GM18502 (cell line): ENCODE data around the gene MDM2.

Experiments used
- ATAC-seq: cut with Tn5 transposase; IDR thresholded peaks from one replicate; pipeline ENCODE4 v1.9.1; 2021; ENCODE audit warnings: mild to moderate bottlenecking; ENCODE audit not compliant: unreplicated experiment, poor library complexity

Gene MDM2

GRCh38 chr12:68844788-68845695 is 37.1 kb downstream of the MDM2 start:
- ATAC-seq: no peak

DNA sequence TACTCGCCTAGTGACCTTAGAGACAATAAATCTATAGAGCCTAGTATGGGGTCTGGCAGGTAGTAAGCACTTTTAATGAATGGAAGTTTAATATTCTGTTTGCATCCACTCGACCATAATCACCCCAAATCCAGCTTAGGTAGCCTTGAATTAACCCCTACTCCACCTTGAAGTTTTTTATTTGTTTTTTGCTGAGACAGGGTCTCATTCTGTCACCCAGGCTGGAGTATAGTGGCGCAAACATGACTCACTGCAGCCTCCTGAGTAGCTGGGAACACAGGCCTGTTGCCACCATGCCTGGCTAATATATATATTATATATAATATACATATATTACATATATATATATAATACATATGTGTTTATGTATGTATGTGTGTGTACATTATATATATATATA is 38.8 kb downstream of the MDM2 start:
- no peak for ATAC-seq

DNA sequence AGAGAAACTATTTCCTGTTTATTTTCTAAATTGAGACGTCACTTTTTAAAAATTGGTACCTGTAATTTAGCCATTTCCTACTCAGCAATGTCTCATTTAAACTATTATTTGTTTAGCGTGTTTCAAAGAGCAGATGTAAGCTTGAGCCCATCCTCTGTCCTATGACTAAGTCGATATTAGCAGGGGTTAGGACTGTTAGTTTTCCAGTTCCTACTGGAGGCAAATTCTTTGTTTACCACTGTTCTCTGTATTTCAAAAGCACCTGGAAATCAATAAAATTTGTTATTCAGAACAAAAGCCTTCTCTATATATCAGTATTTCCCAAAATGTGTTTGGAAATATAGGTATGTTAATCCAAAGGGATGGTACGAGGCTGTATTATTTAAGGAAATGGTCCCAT is 42.4 kb downstream of the MDM2 start:
- ATAC-seq: no peak

DNA sequence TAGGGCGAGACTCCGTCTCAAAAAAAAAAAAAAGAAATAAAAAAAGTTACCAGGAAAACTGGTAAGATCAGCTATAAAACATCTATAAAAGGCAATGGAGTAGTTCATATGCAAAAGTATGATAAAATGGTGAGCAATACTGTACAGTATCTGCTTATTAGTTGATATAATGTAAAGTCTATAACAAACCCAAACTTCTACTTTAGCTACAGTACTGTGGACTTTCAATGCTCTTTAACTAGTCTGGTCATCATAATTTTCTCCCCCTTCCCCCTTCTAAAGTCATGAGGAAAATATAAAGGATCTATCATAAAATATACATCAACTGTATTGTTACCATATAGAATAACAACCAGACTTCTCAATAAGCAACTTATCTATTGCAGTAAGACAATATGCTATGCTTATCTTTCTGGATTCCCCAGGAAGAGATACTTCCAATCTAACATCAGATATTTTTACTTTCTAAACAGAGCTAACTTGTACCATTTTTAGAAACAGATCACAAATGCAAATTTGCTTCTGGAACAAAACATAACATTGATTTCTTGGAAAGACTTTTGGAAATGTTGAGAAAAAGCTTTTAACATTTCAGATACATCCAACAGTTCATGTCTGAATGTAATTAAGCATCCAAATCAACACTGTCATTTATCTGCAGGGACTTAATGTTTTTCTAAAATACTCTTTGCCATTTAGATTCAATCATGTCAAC is 43.8 kb downstream of the MDM2 start:
- no peak for ATAC-seq

DNA sequence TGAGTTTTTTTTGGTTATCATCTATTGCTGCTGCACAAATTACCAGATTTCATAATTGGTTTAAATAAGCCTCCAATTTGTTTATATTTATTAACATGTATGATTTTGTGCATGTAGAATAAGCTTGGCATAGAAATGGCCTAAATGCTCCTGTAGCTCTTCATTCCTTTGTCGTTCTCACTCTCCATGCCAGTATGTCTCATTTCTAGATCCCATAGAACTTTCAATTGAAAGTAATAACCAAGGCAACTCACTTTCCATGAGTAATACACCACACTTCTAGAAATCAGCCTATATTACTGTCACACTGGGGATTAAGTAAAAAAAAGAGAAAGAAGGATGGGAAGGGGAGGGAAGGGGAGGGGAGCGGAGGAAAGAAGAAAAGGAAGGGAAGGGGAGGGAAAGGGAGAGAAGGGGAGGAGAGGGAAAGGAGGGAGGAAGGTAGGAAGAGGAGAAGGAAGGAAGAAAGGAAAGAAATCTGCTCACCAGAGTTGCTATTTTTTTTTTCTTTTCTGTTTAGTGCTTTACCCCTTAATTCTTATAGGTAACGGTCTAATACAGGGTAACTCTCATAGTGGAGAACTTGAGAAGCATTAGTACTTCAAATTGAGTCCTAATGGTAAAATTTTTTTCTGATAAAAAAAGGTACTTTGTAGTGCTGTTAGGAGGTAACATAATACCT is 45.6 kb downstream of the MDM2 start:
- no peak for ATAC-seq

GRCh38 chr12:68854078-68854468 is 46.1 kb downstream of the MDM2 start:
- ATAC-seq: no peak

- ATAC-seq: no peak
Observed at GRCh38 chr12:68854554-68854953, 46.6 kb downstream of the MDM2 start.

DNA sequence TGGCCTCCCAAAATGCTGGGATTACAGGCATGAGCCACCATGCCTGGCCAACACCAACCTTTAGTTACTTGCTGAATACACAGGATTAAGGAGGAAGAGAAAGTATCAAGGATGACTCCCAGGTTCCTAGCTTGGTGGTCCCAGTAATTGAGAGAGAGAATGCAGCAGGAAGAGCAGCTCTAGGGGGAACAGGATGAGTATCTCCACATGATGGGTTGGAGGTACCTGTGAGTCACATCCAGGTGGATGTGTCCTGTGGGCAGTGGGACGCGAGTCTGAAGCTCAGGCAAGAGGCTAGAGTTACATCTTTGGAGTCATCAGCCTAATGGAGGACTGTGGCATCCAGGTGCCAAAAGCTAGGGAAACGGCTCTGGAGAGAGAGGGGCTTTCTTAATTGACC is 47.1 kb downstream of the MDM2 start:
- no peak for ATAC-seq

- no peak for ATAC-seq
Observed at GRCh38 chr12:68855771-68856170, 47.8 kb downstream of the MDM2 start.

DNA sequence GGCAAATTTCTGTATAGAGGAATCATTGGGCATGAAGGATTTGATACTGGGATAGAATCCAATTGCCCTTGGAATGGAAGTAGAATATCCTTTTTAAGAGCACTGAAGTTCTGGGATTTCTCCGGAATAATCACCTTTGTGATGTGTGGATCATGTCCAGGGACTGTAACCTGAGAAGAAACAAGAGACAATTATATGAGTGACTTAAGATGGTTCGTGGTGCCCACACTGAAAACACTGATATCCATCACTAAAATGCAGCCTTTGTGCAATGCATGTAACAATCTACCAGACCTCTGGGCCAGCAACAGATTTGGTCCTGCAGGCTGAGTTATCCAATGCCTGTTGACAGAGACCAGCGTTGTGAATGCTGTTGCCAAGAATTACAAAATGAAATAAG is 48.5 kb downstream of the MDM2 start:
- ATAC-seq: no peak

DNA sequence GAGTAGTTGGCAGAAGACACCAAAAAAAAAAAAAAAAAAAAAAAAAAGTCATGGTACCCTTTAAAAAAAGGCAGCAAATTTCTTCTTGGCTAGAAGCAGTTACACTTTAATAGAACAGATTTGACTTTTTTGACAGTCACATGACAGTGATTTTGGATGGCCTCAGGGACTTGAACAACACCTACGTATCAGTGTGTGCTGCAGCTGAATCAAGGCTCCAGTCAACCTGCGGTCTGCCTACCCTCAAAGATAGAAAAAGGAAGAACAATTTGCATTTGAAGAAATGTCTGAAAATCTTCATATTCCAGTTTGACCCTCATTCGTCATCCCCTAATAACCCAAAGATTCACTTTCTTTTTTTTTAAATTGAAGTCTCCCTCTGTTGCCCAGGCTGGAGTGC is 53.9 kb downstream of the MDM2 start:
- ATAC-seq: peak; percentile 63

DNA sequence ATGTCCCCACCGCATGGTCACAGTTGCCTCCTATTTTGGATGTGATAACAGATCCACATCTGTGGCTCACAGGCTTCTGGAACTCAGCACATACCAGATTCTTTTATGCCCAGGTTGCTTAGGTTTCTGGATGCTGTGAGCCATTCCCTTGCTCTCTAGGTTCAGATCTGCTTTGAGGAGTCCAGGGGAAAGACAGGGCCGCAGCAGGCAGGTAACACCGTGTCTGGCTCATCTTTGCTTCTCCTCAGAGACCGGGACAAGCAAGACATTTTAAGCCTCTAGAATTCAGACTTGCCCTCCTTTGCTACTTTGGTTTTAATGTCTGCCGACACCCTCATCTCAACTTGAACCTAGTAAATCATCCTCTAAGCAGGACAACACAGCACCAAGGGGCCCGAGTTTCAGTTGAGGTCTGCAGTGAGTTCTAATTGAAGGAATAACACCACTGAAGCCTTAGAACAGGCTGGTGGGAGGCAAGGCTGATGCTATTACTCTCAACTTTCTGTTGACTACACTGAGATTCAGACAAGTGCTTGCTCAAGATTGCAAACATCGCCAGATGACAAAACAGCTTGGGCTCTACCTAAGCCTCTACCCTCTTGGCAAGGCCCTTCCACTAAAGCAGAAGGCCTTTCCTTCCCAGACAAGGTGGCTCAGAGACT is 55.3 kb downstream of the MDM2 start:
- no peak for ATAC-seq

DNA sequence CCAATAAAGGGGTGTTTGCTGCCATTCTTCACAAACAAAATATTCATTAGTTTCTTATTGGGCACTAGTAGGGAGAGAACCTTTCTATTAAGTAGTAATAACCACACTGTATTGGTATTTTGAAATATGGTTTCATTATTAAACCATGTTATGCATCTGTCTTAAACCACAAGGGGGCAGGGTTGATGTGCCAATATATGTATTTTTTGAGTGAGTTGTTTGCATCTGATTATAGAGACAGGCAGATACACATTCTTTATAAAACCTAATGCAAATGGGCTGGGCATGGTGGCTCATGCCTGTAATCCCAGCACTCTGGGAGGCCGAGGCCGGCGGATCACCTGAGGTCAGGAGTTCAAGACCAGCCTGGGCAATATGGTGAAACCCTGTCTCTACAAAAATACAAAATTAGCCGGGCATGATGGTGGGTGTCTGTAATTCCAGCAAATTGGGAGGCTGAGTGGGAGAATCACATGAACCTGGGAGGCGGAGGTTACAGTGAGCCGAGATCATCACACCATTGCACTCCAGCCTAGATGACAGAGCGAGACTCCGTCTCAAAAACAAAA is 56.0 kb downstream of the MDM2 start:
- peak; percentile 78 for ATAC-seq

- ATAC-seq: no peak
Observed at GRCh38 chr12:68864604-68865003, 56.6 kb downstream of the MDM2 start.

DNA sequence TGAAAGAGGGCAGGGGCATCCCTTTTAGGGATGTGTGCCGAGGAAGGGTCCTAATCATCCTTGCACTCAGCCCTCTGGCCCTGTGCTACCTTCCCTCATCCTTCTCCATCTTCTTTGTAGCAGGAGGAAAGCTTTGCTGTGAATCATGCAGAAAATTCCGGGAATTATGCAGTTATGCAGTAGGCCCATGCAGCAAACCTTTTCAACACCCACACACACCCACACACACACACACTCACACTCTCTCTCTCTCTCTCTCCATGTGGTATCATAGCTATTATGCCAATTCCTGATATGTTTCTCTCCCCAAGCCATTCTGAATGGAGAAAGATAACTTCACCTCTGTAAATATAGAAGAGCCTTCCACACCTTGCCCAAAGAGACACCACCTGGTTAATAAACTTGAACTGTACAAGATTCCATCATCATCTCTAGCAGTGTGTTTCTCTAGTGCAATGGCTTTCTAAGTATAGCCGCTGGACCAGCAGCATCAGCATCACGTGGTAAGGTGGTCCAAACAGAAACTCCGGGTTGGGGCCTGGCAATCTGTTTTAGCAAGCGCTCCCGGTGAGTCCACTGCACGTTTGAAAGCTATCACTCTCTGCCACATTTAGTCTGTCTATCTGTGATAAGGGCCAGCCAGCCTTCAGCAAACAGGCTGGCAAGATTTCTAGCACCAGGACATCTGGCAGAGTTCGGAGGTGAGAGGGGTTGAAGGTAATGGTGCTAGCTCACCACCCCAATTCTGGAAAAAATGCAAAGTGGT is 57.6 kb downstream of the MDM2 start:
- ATAC-seq: no peak

DNA sequence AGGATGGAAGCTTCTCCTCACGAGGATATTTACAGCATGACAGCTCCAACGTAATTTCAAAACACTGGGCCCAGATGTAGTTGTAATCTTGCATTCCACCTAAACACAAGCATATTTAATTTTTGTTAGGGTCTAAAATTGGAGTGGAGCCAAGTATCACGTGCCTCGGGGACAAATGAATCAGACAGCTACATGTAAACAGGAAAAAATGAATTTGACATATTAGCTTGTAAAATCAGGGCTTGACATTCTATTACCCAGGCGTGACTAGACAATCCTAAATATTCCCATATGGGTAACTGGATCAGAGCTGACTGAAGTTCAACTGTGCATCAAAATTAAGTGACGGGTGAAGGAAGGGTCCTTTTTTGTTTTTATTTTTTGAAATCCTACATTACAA is 59.0 kb downstream of the MDM2 start:
- ATAC-seq: no peak

- no peak for ATAC-seq
Observed at GRCh38 chr12:68867606-68868005, 59.6 kb downstream of the MDM2 start.

GRCh38 chr12:68868043-68868790 is 60.2 kb downstream of the MDM2 start:
- ATAC-seq: no peak

GRCh38 chr12:68870011-68870410 is 62.0 kb downstream of the MDM2 start:
- no peak for ATAC-seq
